ENCODE data around the gene STK17A. TPM values are rescaled to one million over a fixed set of nuclear protein-coding genes. Genes with fewer than 3 reads are reported as not detected.
A peak's percentile ranks its signal among the peaks of the same experiment; 100 is the strongest.
"Not testable (repeated sequence)": the region's sequence is repeated elsewhere in the genome, so short reads cannot be mapped to it uniquely, and the experiment has no call there.

The STK17A gene
- total RNA-seq, 1 experiment from 2014 or later, result 12.6 TPM

DNA sequence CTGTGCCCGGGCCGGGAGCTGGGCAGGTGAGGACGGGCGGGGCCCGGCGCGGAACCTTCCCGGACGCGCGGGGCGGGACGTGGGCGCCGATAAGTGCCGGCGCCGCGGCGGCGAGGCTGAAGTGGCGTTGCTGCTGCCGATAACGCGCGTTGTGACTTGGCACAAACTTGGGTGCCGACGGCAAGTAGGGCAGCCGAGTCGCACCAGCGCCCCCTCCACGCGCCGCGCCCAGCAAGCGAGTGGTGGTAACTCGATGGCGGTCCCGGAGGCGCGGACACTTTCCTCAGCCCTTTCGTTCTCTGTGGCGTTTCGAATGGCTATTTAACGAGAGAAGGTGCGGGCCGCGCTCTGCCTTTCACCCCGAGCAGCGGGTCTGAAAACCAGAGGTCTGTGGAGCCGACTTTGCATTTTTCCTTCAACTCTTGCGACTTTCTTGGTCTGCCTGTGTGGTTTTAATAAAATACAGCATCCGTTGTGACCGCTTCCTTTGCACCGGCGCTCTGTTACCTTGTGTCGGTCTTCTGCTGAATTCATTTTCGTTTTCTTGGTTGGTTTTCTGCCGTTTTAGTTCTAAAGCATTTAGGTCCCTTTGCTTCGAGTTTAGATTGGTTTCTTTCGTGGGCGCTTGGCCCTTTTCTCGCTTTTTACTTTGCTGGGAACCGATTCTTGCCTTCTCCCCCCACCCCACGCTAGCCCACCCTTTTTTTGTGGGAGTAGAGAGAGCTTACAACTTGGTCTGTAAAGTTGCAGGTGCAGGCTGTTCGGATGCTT lies 701 bp downstream of the STK17A start:
- no peak for DNase-seq
- Histone ChIP-seq H3K36me3 (replicated peaks; ENCODE audit: control insufficient read depth, insufficient read depth, low read length) (no peaks in the 10 kb centered on the region), H3K27me3 (ENCODE audit: control insufficient read depth, insufficient read depth, low read length) (peaks cover 4% of the 10 kb centered on the region), H3K4me3 (ENCODE audit: insufficient read depth, low read depth, low read length) (peak overlapping the region; percentile 74)

DNA sequence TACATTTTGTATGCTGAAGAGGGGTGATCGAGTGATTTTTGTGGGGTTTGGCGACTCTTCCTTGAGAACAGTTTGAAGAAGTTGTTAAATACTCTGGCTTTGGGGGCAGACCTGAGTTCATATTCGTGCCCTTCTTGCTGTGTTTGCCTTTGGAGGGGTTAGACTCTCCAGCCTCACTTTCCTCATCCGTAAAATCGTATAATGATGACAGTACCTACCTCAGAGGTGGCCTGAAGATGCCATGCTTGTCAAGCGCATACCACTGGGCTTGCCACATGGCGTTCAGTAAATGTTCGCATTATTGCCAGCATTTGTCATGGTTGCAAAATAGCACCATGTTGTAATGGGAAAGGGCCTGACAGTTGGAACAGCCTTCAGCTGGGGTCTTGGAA lies 1.3 kb downstream of the STK17A start:
- no peaks in the 10 kb centered on the region for H3K36me3 ChIP-seq (replicated peaks; ENCODE audit: control insufficient read depth, insufficient read depth, low read length)
- H3K27me3 ChIP-seq (ENCODE audit: control insufficient read depth, insufficient read depth, low read length), result peaks cover 4% of the 10 kb centered on the region
- DNase-seq, result no peak
- peak overlapping the region; percentile 74 for H3K4me3 ChIP-seq (ENCODE audit: insufficient read depth, low read depth, low read length)

DNA sequence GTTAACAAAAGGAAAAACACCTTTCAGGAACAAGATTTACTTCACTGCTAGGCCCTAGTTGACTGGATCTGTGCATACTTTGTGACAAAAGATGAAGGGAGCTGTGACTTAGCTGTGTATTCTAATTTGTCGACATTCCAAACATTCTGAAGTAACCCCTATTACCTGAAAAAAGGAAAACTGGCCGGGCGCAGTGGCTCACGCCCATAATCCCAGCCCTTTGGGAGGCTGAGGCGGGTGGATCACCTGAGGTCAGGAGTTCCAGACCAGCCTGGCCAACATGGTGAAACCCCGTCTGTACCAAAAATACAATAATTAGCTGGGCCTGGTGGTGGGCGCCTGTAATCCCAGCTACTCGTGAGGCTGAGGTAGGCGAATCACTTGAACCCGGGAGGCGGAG lies 1.8 kb downstream of the STK17A start:
- not testable (repeated sequence) for DNase-seq; H3K36me3 ChIP-seq (replicated peaks; ENCODE audit: control insufficient read depth, insufficient read depth, low read length); H3K4me3 ChIP-seq (ENCODE audit: insufficient read depth, low read depth, low read length); H3K27me3 ChIP-seq (ENCODE audit: control insufficient read depth, insufficient read depth, low read length)

DNA sequence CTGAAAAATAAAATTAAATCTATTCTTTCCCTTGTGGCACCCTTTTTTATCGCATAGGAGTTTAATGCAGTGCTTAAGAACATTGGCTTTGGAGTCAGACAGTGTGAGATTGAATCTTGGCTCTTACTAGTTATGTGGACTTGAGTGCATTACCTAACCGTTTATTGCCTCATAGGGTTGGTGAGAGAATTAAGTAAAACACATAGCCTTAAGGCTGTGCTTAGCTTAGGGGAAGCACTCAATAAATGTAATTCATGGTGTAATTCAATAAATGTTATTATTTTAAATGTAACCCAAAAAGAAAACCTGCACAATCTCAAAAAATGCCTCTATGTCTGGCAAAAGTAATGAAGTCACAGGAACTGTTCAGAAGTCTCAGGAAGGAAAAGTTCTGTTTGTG lies 2.7 kb downstream of the STK17A start:
- H3K4me3 ChIP-seq (ENCODE audit: insufficient read depth, low read depth, low read length), result no peak overlapping the region
- DNase-seq, result no peak
- peaks cover 4% of the 10 kb centered on the region for H3K27me3 ChIP-seq (ENCODE audit: control insufficient read depth, insufficient read depth, low read length)
- H3K36me3 ChIP-seq (replicated peaks; ENCODE audit: control insufficient read depth, insufficient read depth, low read length), result no peaks in the 10 kb centered on the region

DNA sequence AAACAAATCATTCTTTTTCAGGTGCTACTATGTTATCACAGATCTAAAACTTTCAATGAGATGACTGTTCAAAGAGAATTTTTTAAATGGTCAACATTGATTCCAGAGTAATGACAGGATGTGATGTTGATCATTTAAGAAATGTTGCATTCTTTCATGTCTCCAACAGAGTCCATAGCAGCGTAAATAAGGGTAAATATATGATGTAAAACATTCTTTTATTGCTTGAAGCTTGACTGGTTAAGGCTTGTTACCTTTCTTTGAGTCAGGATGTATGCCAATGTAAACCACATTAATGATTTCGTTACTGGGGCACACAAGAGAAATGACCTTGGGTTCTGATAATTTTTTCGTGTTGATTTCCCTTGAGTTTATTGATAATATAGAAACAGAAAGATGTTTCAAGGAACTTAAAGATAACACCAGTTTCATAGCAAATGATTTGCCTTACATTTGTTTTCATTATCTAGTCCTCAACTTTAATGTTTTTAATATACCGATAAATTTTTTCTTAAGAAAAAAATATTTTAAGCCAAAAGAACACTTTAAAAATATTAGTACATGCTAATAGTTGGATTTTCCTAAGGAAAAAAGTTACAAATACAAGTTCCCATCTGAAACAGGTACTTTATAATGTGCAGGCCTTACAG lies 3.5 kb downstream of the STK17A start:
- DNase-seq, result no peak
- H3K27me3 ChIP-seq (ENCODE audit: control insufficient read depth, insufficient read depth, low read length), result peaks cover 4% of the 10 kb centered on the region
- H3K4me3 ChIP-seq (ENCODE audit: insufficient read depth, low read depth, low read length), result no peak overlapping the region
- no peaks in the 10 kb centered on the region for H3K36me3 ChIP-seq (replicated peaks; ENCODE audit: control insufficient read depth, insufficient read depth, low read length)

DNA sequence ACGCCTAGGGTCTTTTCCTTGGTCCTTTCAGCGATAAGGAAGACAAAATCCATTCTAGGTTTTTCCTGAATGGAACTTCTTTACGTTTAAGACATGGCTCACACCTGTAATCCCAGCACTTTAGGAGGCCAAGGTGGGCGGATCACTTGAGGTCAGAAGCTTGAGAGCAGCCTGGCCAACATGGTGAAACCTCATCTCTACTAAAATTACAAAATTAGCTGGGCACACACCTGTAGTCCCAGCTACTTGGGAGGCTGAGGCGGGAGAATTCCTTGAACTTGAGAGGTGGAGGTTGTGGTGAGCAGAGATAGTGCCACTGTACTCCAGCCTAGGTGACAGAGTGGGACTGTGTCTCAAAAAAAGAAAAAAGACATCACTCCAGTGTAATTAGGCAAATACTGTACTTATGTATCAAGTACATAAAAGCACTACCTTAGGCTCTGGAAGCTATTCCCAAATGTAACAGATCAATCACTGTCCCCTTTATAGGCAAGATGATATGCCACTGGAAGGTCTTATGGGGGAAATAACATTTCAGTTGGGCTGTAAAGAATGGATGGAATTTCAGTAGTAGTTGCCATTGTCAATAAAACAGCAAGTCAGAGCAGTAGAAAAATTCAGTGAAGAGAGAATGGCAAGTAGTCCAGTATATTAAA lies 5.7 kb downstream of the STK17A start:
- Histone ChIP-seq H3K4me3 (ENCODE audit: insufficient read depth, low read depth, low read length) (no peak overlapping the region), H3K36me3 (replicated peaks; ENCODE audit: control insufficient read depth, insufficient read depth, low read length) (no peaks in the 10 kb centered on the region), H3K27me3 (ENCODE audit: control insufficient read depth, insufficient read depth, low read length) (peaks cover 3% of the 10 kb centered on the region)
- DNase-seq, result no peak

DNA sequence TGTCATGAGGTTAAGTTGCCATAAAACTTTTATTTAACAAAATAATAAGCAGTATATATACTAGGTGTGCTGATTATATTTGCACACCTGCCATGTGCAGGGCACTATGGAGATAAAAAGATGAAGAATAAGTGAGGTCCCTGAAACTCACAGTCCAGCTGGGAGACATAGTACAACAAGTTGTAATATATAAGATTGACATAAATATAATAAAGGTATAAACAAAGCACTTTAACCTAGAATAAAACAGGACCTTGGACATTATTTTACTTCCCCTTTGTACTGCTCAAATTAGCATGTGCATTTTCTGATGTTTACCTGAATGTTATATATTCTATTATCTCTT lies 6.2 kb downstream of the STK17A start:
- Histone ChIP-seq H3K4me3 (ENCODE audit: insufficient read depth, low read depth, low read length) (no peak overlapping the region), H3K36me3 (replicated peaks; ENCODE audit: control insufficient read depth, insufficient read depth, low read length) (no peaks in the 10 kb centered on the region), H3K27me3 (ENCODE audit: control insufficient read depth, insufficient read depth, low read length) (peaks cover 2% of the 10 kb centered on the region; the same call in 1 of the 2 replicates)
- DNase-seq, result no peak

DNA sequence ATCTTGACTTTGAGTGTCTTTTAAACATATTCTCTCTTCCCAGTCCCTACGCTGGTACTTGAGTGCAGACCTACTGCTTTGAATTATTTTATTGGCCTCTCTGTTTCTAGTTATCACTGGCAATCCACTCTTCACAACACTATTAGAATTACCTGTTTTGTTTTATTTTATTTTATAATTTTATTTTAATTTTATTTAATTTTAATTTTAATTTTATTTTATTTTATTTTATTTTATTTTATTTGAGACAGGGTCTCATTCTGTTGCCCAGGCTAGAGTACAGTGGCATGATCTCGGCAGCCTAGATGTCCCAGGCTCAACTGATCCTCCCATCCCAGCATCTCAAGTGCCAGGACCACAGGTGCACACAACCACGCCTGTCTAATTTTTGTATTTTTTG lies 6.8 kb downstream of the STK17A start:
- no peaks in the 10 kb centered on the region for H3K27me3 ChIP-seq (ENCODE audit: control insufficient read depth, insufficient read depth, low read length)

DNA sequence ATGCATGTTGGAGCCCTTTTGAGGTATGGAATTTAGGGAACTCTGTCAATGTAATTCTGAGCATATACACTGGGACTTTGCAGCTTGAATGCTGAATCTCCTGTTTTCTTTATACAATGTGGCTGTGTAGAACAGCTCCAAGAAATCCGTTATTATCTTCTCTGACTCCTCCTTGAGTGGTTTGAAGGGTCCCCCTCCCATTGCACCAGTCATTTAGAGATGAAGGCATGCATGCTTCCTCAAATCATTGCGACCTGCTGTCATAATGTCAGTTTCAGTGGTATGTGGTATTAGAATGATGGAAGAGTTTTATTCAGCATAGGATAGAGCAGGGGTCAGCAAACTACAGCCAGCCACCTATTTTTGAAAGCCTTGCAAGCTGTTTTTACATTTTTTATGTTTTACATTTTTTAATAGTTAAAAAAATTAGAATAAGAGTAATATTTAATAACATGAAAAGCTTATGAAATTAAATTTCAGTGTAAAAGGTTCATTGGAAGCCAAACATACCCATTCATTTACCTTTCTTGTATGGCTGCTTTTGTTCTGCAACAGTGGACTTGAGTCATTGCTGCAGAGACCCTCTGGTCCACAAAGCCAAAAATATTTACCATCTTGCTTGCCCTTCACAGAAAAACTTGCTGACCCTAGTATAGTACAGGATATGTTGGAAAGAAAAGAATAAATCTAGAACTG lies 8.1 kb downstream of the STK17A start:
- H3K36me3 ChIP-seq (replicated peaks; ENCODE audit: control insufficient read depth, insufficient read depth, low read length), result no peaks in the 10 kb centered on the region

More for the DNA sequence above, 6.8 kb downstream of the STK17A start:
- no peak for DNase-seq
- Histone ChIP-seq H3K36me3 (replicated peaks; ENCODE audit: control insufficient read depth, insufficient read depth, low read length) (no peaks in the 10 kb centered on the region), H3K4me3 (ENCODE audit: insufficient read depth, low read depth, low read length) (no peak overlapping the region)

DNA sequence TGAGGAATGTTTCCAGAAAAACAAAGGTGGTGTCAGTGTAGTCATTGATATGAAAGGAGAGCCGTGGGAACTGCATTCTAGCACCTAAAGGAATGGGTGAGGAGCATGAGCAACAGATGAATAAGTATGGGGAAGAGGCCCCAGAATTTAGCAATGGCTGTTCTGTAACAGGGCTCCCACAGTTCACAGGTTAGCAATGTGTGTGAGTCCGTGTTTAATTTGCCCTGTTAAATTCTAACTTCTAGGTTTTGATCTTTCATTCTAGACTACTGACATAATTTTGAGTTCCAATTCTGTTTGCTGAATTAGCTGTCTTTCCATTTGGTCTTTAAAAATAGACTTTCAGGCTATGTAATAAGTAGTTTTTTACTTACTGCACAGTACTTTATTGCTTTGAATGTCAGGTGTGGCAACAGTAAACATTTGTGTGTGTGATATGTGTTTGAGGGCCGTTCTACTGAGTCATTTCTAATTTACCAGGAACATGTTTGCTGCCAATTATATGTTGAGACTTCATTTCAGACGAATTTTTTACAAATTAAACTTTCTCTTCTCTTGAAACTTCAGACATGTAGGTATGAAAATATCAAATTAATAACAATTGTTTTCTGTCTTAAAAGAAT lies 8.8 kb downstream of the STK17A start:
- H3K36me3 ChIP-seq (replicated peaks; ENCODE audit: control insufficient read depth, insufficient read depth, low read length), result no peaks in the 10 kb centered on the region
- no peaks in the 10 kb centered on the region for H3K27me3 ChIP-seq (ENCODE audit: control insufficient read depth, insufficient read depth, low read length)
- H3K4me3 ChIP-seq (ENCODE audit: insufficient read depth, low read depth, low read length), result no peak overlapping the region
- DNase-seq, result no peak

More for the DNA sequence above, 8.1 kb downstream of the STK17A start:
- H3K27me3 ChIP-seq (ENCODE audit: control insufficient read depth, insufficient read depth, low read length), result no peaks in the 10 kb centered on the region
- no peak overlapping the region for H3K4me3 ChIP-seq (ENCODE audit: insufficient read depth, low read depth, low read length)
- DNase-seq, result no peak

DNA sequence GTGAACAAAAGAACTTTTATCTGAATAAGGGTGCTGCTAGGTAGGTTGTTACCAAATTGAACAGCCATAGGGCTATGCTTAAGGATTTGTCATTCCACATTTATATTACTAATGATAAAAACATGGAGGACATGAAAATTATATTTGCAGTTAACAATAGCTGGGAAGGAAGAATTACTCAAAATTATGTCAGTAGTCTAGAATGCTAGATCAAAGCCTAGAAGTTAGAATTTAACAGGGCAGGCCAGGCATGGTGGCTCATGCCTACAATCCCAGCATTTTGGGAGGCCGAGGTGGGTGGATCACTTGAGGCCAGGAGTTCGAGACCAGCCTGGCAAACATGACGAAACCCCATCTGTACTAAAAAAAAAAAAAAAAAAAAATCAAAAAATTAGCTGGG lies 9.4 kb downstream of the STK17A start:
- H3K27me3 ChIP-seq (ENCODE audit: control insufficient read depth, insufficient read depth, low read length), result no peaks in the 10 kb centered on the region
- no peak for DNase-seq
- H3K36me3 ChIP-seq (replicated peaks; ENCODE audit: control insufficient read depth, insufficient read depth, low read length), result no peaks in the 10 kb centered on the region
- no peak overlapping the region for H3K4me3 ChIP-seq (ENCODE audit: insufficient read depth, low read depth, low read length)

DNA sequence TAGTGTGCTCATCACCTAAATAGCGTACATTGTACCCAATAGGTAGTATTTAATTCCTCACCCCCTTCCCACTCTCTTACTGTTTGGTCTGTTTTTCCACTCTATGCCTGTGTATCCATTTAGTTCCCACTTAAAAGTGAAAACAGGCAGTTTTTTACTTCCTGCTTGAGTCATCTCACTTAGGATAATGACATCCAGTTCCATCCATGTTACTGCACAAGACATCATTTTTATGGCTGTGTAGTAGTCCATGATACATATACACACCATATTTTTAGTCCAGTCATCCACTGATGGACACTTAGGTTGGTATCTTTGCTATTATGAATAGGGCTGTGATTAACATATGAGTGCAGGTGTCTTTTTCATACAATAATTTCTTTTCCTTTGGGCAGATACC lies 10.1 kb downstream of the STK17A start:
- Histone ChIP-seq H3K36me3 (replicated peaks; ENCODE audit: control insufficient read depth, insufficient read depth, low read length) (no peaks in the 10 kb centered on the region), H3K27me3 (ENCODE audit: control insufficient read depth, insufficient read depth, low read length) (no peaks in the 10 kb centered on the region), H3K4me3 (ENCODE audit: insufficient read depth, low read depth, low read length) (no peak overlapping the region)
- DNase-seq, result no peak

DNA sequence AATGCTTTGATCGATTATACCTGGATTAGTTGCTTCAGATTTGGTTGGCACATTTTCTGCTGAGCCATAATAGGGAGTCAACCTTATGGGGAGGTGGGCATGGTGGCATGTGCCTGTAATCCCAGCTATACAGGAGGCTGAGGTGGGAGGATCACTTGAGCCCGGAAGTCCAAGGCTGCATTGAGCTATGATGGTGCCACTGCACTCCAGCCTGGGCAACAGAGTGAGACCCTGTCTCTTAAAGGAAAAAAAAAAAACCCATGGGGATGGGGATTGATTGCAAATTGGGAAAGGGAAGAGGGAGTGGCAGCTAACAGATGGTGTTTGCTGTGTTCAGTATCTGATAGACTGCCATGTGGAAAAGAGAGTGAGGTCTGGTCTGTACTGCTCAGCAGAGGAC lies 11.1 kb downstream of the STK17A start:
- no peaks in the 10 kb centered on the region for H3K27me3 ChIP-seq (ENCODE audit: control insufficient read depth, insufficient read depth, low read length)
- no peaks in the 10 kb centered on the region for H3K36me3 ChIP-seq (replicated peaks; ENCODE audit: control insufficient read depth, insufficient read depth, low read length)

DNA sequence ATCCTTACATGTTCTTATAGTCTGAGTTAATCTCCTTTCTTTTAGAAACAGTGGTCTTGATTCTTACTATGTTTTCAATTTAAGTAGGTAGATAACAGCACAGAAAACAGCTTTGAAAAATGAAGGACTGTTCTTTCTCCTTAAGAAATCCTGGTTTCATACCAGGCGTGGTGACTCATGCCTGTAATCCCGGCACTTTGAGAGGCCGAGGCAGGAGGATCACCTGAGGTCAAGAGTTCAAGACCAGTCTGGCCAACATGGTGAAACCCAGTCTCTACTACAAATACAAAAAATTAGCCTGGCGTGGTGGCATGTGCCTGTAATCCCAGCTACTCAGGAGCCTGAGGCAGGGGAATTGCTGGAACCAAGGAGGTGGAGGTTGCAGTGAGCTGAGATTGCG lies 13.5 kb downstream of the STK17A start:
- H3K4me3 ChIP-seq (ENCODE audit: insufficient read depth, low read depth, low read length); H3K27me3 ChIP-seq (ENCODE audit: control insufficient read depth, insufficient read depth, low read length); DNase-seq; H3K36me3 ChIP-seq (replicated peaks; ENCODE audit: control insufficient read depth, insufficient read depth, low read length): not testable (repeated sequence)

More for the DNA sequence above, 11.1 kb downstream of the STK17A start:
- no peak overlapping the region for H3K4me3 ChIP-seq (ENCODE audit: insufficient read depth, low read depth, low read length)
- no peak for DNase-seq

All from H7 (cell line).